ENCODE measurements around the gene CUL4A.
A peak's percentile ranks its signal among the peaks of the same experiment; 100 is the strongest.
"Not testable (repeated sequence)": the region's sequence is repeated elsewhere in the genome, so short reads cannot be mapped to it uniquely, and the experiment has no call there.

CUL4A gene

DNA sequence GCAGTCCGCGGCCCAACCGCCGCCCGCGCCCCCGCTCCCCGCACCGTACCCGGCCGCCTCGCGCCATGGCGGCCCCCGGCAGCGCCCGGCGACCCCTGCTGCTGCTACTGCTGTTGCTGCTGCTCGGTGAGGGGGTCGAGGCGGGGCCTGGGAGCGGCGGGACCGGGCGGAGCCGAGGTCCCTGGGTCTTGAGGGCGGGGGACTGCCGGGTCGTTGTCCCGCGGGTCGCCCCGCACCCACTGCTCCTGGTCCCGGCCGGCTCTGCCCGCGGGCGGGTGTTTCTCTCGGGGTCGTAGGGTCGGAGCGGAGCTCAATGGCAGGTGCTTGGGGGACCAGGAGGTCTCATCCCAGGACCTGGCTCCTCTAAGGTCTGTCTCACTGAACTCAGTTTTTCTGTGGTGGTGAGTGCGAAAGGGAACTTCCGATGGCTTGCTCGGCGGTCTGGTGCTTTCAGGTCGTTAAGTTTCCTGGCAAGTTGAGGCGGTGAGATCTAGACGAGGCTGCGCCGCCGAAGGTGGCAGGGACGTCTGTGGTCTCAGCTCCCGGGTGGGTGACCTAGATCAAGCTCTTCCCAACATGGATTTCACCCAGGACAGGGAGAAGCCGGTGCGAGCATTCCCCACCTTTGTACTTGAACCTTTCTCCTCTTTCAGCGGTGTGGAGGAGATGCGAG lies 88.1 kb downstream of the CUL4A start:
- DNase-seq: peak; percentile 47

DNA sequence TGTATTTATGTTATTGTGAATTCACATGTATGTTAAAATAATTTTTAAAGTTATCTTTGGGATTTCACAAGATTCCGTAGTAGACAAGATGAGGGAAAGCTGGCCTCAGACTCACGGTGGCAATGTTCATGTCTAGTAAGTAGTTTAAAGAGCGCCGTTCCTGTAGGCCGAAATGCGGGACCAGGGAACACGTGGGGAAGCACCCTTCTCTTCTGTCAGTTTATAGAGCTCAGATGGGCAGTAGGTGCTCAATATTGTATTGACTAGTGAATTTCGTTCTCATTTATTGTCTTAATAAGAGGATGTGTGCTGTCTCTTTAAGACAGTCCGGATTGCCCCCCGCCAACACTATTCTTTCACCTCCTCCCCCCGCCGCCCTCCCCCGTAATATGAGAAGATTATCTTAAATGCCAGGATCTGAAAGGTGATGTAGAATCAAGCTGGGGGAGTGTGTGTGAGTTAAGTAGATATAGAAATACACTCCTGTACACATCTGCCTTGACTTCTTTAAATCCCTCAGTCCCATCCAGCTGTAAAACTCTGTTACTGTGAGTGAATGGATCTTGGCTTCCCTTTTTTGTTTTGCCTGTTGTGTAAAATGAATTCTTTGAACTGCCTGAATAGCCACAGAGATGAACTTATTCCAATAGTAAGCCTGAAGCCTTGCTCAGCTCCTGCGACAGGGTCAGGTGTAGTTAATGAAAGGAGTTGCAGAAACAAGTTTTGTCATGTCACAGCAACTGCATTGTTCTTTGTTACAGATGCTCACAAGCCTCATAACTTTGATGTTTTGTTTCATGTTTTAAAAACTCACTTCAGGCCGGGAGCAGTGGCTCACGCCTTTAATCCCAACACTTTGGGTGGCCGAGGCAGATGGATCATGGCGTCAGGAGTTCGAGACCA lies 88.9 kb downstream of the CUL4A start:
- peak; percentile 2 for DNase-seq

DNA sequence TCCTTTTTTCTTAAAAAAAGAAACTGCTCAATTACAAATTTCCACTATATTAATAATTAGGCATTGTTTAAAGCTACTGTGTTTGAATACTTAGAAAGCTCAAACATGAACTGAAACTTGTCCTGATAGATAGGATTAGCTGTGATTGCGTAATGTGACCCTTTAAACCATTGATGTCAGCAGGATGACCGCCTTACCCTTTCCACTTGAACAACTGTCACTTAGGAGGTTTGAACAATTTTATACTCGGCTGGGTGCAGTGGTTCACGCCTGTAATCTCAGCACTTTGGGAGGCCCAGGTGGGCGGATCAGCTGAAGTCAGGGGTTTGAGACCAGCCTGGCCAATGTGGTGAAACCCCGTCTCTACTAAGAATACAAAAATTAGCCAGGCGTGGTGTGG lies 90.5 kb downstream of the CUL4A start:
- DNase-seq: no peak

DNA sequence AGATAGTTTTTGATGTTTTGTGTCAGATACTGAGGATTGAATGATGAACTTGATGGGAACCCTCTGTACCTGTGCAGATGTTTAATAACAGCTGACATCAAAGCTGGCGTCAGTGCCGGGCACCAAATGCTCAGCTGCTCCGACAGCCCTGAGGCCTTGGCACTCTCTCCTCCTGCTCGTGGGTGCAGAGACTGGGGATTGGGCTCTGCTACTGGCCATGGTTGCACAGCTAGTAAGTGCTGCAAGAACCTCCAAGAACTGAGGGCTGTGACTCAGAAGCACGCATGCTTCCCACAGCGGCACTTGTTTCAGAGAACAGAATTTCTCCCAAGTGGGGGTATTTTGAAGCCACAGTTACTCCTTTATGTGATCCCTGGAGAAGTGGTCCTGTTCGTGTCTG lies 93.6 kb downstream of the CUL4A start:
- DNase-seq: no peak

DNA sequence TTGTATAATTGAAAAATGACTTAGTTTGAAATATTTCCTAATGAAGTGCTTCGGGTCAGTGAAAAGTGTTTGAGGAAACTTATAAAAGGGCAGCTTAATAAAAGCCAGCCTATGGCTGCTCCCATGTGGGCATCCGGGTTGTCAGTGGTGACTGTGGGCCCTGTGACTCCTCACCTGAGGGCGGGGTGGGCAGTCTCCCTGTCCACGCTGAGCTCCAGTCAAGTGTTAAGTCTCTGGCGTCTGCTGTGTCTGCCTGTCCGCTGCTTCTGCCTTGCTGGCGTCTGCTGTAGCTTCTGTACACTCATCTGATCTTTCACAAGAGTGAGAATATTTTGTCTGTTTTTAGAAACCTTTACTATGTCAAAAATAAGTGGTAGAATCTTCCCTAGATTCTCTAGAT lies 94.7 kb downstream of the CUL4A start:
- DNase-seq: no peak

DNA sequence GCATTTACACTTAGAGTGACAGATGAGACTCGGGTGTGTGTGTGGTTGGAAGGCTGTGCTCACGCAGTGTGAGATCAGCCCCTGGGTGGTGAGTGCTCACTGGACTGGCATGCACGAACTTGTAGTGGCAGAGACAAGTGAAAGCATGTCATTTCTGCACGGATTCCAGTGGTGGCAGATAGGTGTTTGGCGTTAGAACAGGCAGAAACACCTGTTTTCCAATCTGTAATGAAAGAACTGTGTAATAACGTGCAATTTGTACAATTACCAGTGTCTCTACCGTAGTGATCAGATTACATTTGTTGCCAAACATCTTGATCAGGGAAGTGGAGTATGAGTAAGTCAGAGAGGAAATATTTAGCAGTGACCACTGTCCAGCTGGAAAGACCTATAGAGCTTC lies 95.8 kb downstream of the CUL4A start:
- no peak for DNase-seq

DNA sequence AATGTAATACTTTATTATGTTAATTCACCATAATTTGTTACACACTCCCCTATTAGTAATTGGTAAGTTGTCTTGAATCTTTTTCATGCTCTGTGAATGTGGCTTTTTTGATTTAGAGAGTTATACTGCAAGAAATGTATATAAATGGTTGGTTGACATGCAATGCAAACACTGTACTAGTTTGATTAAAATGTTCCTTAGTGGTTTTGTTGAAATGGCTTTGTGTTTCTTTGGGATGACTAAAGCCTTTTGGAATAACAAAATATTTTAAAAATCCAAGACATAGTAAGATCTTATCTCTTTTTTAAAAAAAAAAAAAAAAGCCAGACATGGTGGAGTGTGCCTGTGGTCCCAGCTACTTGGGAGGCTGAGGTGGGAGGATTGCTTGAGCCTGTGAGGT lies 98.1 kb downstream of the CUL4A start:
- DNase-seq: no peak

DNA sequence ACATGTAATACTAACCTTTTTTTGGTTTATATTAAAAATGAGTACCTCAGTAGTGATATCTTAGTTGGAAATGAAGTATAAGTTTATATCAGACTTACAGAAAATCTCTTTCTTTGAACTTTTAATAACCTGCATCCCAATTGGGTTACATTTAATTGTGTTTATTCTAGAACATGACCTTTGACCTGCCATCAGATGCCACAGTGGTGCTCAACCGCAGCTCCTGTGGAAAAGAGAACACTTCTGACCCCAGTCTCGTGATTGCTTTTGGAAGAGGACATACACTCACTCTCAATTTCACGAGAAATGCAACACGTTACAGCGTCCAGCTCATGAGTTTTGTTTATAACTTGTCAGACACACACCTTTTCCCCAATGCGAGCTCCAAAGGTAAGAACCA lies 100.1 kb downstream of the CUL4A start:
- DNase-seq: no peak

DNA sequence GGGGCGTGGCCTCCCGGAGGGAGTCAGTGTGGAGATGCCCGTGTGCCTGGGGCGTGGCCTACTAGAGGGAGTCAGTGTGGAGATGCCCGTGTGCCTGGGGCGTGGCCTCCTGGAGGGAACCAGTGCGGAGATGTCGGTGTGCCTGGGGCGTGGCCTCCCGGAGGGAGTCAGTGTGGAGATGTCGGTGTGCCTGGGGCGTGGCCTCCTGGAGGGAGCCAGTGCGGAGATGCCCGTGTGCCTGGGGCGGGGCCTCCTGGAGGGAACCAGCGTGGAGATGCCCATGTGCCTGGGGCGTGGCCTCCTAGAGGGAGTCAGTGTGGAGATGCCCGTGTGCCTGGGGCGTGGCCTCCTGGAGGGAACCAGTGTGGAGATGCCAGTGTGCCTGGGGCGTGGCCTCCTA lies 104.7 kb downstream of the CUL4A start:
- not testable (repeated sequence) for DNase-seq

DNA sequence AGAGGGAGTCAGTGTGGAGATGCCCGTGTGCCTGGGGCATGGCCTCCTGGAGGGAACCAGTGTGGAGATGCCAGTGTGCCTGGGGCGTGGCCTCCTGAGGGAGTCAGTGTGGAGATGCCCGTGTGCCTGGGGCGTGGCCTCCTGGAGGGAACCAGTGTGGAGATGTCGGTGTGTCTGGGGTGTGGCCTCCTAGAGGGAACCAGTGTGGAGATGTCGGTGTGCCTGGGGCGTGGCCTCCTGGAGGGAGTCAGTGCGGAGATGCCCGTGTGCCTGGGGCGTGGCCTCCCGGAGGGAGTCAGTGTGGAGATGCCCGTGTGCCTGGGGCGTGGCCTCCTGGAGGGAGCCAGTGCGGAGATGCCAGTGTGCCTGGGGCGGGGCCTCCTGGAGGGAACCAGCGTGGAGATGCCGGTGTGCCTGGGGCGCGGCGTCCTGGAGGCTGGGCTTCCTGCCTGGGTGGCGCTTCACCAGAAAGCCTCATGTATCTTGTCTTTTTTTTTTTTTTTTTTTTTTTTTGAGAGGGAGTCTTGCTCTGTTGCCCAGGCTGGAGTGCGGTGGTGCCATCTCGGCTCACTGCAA lies 105.6 kb downstream of the CUL4A start:
- not testable (repeated sequence) for DNase-seq

DNA sequence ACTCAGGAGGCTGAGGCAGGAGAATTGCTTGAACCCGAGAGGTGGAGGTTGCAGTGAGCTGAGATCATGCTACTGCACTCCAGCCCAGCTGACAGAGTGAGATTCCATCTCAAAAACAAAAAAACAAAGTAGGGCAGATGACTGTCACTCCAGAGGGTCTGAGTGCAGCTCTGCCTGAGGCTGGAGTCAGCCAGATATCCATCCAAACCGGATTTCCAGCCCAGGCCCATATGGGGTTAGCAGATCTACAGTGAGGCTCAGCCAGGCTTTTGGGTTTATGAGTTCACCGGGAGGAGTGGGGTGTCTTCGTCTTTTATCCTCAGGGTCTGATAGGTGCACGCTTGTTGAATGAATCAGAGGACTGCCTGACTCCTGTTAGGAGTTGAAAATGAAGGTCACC lies 106.6 kb downstream of the CUL4A start:
- DNase-seq: no peak
